HUES64 (cell line): ENCODE results near the gene INPP4B.

ENCODE experiments used
- H3K27ac ChIP-seq: 2 replicates; pipeline ENCODE4 v1.7.0; 2013; ENCODE audit warnings: low read depth, low read length, inconsistent platforms
- H3K27me3 ChIP-seq: 2 replicates; pipeline ENCODE4 v1.6.1; 2013; ENCODE audit warnings: mild to moderate bottlenecking, low read length; ENCODE audit not compliant: insufficient read depth
- H3K36me3 ChIP-seq: 2 replicates; pipeline ENCODE4 v1.6.1; 2013; ENCODE audit warnings: mild to moderate bottlenecking, low read length; ENCODE audit not compliant: insufficient read depth
- H3K4me1 ChIP-seq: 2 replicates; pipeline ENCODE4 v1.6.1; 2013; ENCODE audit warnings: mild to moderate bottlenecking, low read length, moderate library complexity; ENCODE audit not compliant: insufficient read depth
- H3K4me3 ChIP-seq: 2 replicates; pipeline ENCODE4 v1.5.1; 2013; ENCODE audit warnings: mild to moderate bottlenecking, low read length, moderate library complexity
- H3K9ac ChIP-seq: 2 replicates; pipeline ENCODE4 v1.6.1; 2013; ENCODE audit warnings: mild to moderate bottlenecking, low read depth, low read length
- H3K9me3 ChIP-seq: 2 replicates; pipeline ENCODE4 v1.6.1; 2013; ENCODE audit warnings: low read depth, low read length; ENCODE audit not compliant: insufficient read depth
- WGBS: fragments of 150-250, 120-280 bp; methylation state at CpG from one replicate; pipeline ENCODE4 v1.1.7; 2013; ENCODE audit warnings: missing lambda C conversion rate; 5-methylcytosine and 5-hydroxymethylcytosine counted together

The INPP4B gene

DNA sequence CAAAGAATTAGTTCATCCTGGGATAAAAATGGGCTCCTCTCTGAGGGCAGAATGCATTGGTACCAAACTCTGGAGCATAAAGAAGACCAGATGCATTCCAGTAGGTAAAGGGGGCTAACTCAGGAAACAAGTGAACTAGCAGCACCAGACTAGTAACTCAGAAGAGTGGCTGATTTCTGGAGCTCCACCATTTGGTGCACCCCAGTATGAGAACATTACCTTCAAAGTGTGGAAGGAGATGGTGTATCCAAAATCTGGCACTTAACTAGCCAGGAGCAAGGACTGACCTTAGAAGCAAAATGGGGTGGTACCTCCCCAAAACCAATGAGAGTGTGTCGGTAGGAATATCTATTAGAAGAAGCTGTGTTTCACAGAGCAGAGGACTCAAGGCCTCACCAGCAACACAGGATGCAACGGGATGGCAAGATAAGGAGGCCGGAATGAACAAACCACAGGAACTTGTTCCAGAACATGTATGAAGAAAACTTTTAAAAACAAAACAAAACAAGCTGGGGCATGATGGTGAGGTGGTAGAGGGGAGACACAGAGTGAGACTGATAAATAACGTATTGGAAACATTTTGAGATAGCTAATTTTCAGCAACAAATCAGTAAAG is 142.3 kb downstream of the INPP4B start:
- peaks cover 3% of the 10 kb centered on the region for H3K27me3 ChIP-seq
- no peak overlapping the region for H3K9ac ChIP-seq
- 0 out of 2 replicates have a peak, but pooled peaks cover 5% of the 10 kb centered on the region for H3K4me1 ChIP-seq
- WGBS = 54% methylated on average over 3 of the region's 4 CpGs
- no peak overlapping the region for H3K4me3 ChIP-seq
- H3K36me3 ChIP-seq = no peaks in the 10 kb centered on the region
- H3K9me3 ChIP-seq = no peaks in the 10 kb centered on the region
- H3K27ac ChIP-seq = no peak overlapping the region

DNA sequence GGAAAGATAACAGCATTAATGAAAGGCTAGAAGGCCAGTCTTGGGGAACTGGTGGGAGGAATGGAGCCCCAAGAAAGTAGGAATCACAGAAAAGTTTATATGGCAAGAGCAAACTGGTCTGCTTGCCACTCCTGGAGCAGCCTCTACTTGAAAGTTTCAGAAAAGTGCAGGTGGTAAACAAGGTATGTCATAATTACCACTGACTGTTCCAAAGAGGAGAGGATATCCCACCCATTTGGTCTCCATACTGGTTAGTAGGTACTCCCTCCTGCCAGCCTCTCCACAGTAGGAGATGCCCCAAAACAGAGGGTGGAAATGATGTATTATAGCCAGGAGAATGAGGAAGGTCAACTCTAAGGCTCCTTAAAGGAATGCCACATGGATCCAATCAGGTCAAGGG is 145.1 kb downstream of the INPP4B start:
- H3K27me3 ChIP-seq = no peaks in the 10 kb centered on the region
- H3K36me3 ChIP-seq = no peaks in the 10 kb centered on the region
- no peak overlapping the region for H3K4me3 ChIP-seq
- H3K9me3 ChIP-seq = no peaks in the 10 kb centered on the region
- no peak overlapping the region for H3K27ac ChIP-seq
- no peak overlapping the region for H3K9ac ChIP-seq
- H3K4me1 ChIP-seq = no peaks in the 10 kb centered on the region

DNA sequence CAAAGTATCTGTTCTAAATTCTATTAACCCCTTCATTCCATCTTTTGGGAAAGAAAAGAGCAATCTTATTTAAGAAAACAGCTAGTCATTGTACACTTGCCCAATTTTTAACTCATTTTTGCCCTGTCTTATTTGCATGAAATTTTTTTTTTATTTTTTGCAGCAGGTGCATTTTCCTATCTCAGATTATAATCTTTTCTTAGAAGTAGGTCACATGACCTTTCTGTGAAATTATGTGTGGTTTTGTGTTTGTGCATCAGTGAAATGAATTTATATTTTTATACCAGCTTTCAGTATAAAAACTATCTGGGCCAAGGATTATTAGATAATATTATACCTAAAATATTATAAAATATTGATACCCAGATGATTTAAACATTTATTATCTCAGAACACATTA is 145.6 kb downstream of the INPP4B start:
- H3K36me3 ChIP-seq = no peaks in the 10 kb centered on the region
- H3K27ac ChIP-seq = no peak overlapping the region
- no peak overlapping the region for H3K9ac ChIP-seq
- H3K27me3 ChIP-seq = no peaks in the 10 kb centered on the region
- no peaks in the 10 kb centered on the region for H3K9me3 ChIP-seq
- H3K4me3 ChIP-seq = no peak overlapping the region
- H3K4me1 ChIP-seq = no peaks in the 10 kb centered on the region

DNA sequence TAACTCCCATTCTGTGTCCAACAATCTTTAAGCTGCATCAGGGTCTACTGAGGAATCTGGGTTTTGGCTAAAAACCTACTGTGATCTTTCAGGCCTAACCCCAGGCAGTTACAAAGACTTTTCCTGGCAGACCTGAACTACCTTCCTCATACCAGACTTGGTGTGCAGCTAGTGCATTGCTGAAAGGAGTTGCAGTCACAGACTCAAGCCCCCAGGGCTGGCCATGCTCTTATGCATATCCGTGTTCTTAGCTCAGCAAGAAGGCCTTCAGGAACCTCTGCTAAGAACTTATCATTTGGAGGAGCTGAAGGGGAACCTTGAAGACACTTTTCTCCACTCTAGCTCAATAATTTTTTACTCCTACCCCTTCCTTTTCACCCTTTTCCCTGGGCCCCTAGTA is 147.5 kb downstream of the INPP4B start:
- Histone ChIP-seq H3K4me3 (no peak overlapping the region), H3K27me3 (no peaks in the 10 kb centered on the region), H3K9me3 (no peaks in the 10 kb centered on the region), H3K27ac (no peak overlapping the region), H3K4me1 (no peaks in the 10 kb centered on the region), H3K36me3 (no peaks in the 10 kb centered on the region), H3K9ac (no peak overlapping the region)
- WGBS = 78% methylated on average over 1 of the region's 1 CpG

DNA sequence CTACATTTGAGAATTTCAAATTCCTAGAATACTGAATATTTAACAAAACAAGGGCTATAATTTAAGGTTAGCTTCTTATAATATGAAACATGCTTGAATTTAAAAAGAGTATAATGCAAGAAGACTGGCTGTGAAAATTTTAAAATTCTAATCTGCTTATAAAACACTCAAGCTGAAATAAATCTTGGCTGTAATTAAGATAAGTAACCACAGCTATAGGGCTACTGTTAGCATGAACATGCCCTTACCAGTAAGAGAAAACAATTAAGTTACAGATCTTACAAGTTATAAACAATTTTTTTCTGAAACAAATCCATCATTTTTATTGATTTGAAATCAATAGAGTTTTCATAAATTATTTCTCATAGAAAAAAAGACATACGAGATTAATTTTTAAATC is 148.2 kb downstream of the INPP4B start:
- no peaks in the 10 kb centered on the region for H3K36me3 ChIP-seq
- no peaks in the 10 kb centered on the region for H3K9me3 ChIP-seq
- H3K27me3 ChIP-seq = no peaks in the 10 kb centered on the region
- no peak overlapping the region for H3K4me3 ChIP-seq
- no peak overlapping the region for H3K9ac ChIP-seq
- H3K27ac ChIP-seq = no peak overlapping the region
- 90% methylated on average over 1 of the region's 1 CpG for WGBS
- H3K4me1 ChIP-seq = no peaks in the 10 kb centered on the region

DNA sequence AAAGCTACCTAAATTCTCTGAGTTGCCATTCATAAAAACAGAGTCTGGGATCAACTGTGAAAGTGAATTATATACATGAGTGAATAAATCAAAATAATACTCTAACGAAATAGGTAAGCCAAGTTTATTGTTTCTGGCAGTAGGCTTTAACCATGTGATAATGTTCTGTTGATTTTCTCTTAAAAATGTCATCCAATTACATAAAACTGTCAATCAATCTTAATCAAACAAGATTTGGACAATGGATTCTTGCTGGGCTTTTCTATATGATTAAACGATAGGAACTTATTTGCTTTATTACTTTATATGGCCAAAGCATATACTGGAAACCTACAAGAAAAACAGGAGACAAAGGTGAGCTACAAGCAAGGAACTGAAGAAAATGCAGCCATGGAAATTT is 148.8 kb downstream of the INPP4B start:
- WGBS = no CpG with 5 or more reads among the region's 2 CpGs
- no peaks in the 10 kb centered on the region for H3K27me3 ChIP-seq
- H3K9me3 ChIP-seq = no peaks in the 10 kb centered on the region
- no peak overlapping the region for H3K9ac ChIP-seq
- no peaks in the 10 kb centered on the region for H3K36me3 ChIP-seq
- H3K27ac ChIP-seq = no peak overlapping the region
- H3K4me3 ChIP-seq = no peak overlapping the region
- H3K4me1 ChIP-seq = no peaks in the 10 kb centered on the region

DNA sequence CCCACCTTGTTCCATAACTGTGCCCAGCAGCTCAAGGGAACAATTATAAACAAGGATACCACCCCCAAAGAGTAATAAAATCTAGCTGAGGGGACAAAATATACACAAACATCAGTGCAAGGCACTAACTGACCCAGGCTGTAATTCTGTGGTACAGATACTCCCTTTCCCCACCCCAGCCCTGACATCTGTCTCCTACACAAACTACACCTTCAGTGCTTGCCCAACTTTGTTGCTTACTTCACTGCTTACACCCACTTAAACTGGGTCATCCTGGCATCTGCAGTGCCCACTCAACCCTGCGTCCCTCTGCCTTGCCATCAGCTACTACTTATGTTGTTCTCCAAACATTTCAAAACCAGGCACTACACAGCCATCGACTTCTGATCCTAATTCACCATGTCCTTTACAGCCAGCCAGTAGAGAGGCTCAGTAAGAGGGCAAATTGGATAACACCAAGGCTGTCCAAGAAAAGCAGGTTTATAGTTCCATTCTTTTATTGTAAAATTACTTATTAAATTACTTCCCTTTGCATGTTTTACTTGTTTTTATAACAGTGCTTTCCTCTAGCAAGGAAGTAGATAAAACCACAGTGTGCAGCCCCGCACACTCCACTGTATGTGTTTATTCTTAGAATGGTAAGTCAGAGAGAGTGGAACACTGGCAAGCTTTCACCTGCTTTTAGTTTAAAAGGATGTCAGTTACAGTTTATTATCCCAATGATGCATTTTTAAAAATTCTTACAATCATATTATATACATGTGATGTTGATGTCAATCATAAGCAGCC is 149.6 kb downstream of the INPP4B start:
- Histone ChIP-seq H3K4me3 (no peak overlapping the region), H3K36me3 (no peaks in the 10 kb centered on the region), H3K9ac (no peak overlapping the region), H3K4me1 (no peaks in the 10 kb centered on the region), H3K9me3 (no peaks in the 10 kb centered on the region), H3K27ac (no peak overlapping the region), H3K27me3 (no peaks in the 10 kb centered on the region)
- WGBS = 96% methylated on average over 3 of the region's 3 CpGs

DNA sequence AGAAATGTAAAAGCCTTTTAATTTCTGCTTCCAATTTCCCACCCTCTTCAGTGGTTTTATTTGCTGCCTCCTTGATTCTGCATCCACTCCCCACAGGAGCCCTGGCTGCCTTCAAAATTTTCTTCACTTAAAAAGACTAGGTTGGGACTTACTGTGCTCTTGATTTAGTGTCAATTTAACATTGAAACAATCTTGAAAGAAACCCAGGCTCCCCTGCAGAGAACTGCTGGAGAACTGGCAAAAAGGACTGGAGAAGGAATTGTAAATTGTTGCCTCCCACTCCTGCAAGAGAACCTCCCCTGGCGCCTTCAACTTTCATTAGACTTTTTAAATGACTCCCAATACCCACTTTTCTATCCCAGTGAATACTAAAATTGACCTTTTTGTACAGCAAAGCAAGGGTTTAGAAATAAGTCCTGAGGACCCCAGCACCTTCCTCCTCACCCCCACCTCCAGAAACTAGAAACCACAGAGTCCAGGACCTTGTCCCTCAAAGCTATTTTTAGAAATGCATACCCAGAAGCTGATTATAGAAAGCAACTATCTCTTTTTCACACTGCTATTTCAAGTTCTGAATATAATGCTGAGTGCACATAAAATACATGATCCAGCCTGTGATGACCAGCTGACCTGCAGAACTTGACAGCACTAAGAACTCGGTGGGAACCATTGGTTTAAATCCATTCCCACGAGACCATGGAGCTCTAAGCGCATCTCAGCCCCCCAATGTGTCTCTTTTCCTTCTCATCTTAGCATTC is 155.5 kb downstream of the INPP4B start:
- Histone ChIP-seq H3K27me3 (no peaks in the 10 kb centered on the region), H3K9ac (no peak overlapping the region), H3K9me3 (no peaks in the 10 kb centered on the region), H3K4me1 (0 out of 2 replicates have a peak, but pooled peaks cover 3% of the 10 kb centered on the region), H3K4me3 (no peak overlapping the region), H3K27ac (no peak overlapping the region), H3K36me3 (no peaks in the 10 kb centered on the region)
- 86% methylated on average over 4 of the region's 4 CpGs for WGBS

DNA sequence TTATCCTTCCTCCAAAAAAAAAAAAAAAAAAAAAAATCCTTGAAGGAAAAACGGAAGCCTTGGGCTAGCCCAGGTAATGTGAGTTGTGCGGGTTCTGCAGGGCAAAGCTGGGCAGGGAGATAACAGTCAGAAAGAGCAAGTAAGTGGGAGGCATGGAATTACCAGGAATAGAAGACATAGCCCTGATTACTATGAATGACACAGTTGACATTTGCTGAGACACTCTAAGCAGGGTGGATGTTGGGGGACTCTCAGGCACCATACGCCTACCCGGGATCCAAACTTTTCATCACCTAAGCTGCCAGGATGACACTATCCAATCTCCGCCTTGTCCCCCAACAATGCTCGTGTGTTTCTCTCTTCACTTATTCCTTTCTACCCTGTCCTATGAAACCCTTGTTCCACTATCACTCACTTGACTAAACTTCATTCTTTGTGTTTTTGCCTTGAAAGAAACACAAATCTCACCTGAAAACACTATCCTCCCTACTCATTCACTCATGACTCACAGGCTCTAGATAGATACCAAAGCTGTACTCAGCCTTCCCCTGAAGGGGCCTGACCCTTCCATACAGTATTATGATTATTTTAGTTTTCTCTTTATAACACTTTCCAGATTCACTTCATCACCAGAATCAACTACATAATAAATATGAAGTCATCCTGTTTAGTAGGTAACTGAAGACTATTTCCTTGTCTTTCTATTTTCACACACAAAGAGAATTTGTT is 158.4 kb downstream of the INPP4B start:
- WGBS = 93% methylated on average over 6 of the region's 6 CpGs
- H3K27ac ChIP-seq = no peak overlapping the region
- 0 out of 2 replicates have a peak, but pooled peaks cover 3% of the 10 kb centered on the region for H3K4me1 ChIP-seq

DNA sequence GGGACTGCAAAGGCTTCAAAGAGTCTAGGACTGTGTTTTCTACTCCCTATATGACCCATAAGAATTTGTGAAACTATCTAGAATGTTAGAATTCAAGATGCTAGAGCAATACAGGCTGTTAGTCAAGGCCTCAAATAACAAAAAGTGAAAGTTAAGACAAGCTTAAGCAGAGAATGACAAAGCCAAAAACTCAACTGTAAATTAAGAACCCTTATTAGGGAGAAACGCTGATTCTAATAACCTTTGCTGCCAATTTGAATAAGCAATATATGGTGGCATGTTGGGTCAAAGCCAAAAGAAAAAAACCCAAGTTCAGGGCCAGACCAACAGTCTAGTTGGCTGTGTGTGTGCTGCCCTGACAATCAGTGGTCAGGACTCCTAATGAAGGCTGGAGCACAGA is 160.0 kb downstream of the INPP4B start:
- Histone ChIP-seq H3K27me3 (no peaks in the 10 kb centered on the region), H3K9ac (no peak overlapping the region), H3K4me3 (no peak overlapping the region), H3K36me3 (no peaks in the 10 kb centered on the region), H3K9me3 (no peaks in the 10 kb centered on the region), H3K27ac (no peak overlapping the region), H3K4me1 (0 out of 2 replicates have a peak, but pooled peaks cover 3% of the 10 kb centered on the region)
- 100% methylated on average over 1 of the region's 1 CpG for WGBS

More for the DNA sequence above, 158.4 kb downstream of the INPP4B start:
- no peak overlapping the region for H3K9ac ChIP-seq
- H3K4me3 ChIP-seq = no peak overlapping the region
- no peaks in the 10 kb centered on the region for H3K27me3 ChIP-seq
- no peaks in the 10 kb centered on the region for H3K36me3 ChIP-seq
- H3K9me3 ChIP-seq = no peaks in the 10 kb centered on the region

DNA sequence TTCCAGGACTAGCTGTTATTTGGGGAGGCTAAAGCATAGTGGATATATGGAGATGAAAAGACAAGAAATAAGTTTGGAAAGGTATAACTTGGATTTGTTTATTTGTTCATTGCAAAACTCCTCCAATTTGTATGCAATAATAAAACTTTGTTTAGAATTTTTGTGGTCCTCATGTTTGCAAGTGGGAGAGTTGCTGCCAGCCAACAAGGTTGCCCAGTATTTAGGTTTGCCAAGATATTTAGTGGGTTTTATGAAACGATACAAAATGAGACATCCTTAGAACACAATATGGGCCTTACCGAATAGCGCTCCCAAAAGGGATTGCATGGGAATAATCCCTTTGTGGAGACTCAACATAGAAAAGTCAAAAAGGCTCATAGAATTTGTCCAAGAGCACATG is 162.1 kb downstream of the INPP4B start:
- no peaks in the 10 kb centered on the region for H3K9me3 ChIP-seq
- no peak overlapping the region for H3K9ac ChIP-seq
- H3K27ac ChIP-seq = no peak overlapping the region
- no peaks in the 10 kb centered on the region for H3K4me1 ChIP-seq
- no peaks in the 10 kb centered on the region for H3K27me3 ChIP-seq
- H3K4me3 ChIP-seq = no peak overlapping the region
- WGBS = 88% methylated on average over 3 of the region's 3 CpGs
- no peaks in the 10 kb centered on the region for H3K36me3 ChIP-seq
